GM21390 (cell line): ENCODE results near the gene GZMM.

Experiments
- ATAC-seq: cut with Tn5 transposase; IDR thresholded peaks from one replicate; pipeline ENCODE4 v1.9.1; 2021; ENCODE audit not compliant: unreplicated experiment

The GZMM gene

GRCh38 chr19:543910-544608, at the start of gene GZMM:
Gene GZMM (plus strand): TSS chr19:544053. CDS start chr19:544072, 19 bp downstream.
- ATAC-seq: no peak

- no peak for ATAC-seq
These were observed 49.4 kb upstream of the GZMM start for GRCh38 chr19:494171-495080.

DNA sequence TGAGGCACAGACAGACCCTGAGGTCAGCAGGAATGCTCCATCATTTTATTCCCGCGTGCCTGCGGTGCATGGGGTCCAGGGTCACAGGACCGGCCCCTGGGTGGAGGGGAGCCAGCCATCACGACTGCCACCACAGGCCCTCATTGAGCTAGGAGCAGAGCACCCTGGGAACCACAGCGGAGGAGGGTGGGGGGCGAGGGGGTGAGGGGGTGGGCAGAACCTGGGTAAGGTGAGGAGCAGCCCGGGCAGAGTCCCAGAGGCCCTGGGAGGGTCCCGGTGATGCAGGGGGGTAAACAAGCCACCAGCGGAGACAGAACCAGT, 48.8 kb upstream of the GZMM start:
- ATAC-seq: no peak

DNA sequence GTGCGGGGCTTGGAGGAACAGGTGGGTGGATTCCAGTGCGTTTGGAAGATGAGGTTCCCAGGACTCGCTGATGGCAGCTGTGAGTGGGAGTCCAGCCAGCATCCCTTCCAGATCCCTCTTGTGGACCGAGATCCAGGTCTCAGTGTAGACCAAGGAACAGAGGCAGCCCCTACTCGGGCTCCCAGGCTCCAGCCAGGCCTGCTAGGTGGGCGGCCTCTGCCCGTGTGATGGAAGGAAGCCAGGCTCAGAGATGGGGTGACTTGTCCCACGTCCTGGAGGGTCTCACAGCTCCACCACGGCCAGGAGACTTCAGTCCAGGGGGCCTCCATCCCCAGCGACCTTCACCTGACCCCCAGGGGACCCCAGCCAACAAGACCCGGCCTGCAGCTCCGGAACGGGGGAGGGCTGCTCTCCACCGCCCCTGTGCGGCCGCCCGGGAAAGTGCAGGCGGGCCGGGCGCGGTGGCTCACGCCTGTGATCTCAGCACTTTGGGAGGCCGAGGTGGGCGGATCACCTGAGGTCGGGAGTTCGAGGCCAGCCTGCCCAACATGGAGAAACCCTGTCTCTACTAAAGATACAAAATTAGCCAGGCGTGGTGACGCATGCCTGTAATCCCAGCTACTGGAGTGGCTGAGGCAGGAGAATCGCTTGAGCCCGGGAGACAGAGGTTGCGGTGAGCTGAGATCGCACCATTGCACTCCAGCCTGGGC, 48.3 kb upstream of the GZMM start:
- no peak for ATAC-seq

DNA sequence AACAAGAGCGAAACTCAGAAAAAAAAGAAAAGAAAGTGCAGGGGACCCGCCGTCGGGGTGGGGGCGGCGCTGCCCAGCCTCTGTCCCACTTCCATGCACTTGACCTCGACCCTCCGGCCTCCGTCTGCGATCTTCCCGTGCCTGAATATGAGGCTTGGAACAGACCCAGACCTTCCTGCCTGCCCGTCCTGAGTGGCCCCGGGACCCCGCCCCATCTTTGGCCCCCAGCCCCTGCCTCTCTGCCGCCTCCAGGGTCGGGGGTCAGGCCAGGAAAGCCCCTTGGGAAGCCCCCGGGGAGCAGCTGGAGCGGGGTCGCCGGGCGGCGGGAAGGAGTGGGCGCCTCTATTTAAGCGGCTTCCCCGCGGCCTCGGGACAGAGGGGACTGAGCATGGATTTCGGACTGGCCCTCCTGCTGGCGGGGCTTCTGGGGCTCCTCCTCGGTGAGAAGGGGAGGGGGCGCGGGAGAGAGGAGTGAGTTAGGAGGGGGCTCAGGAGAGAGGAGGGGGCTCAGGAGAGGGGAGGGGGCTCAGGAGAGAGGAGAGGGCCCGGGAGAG, 47.7 kb upstream of the GZMM start, which contains the start of gene MADCAM1:
MADCAM1 (plus strand) TSS at position 375 of the 554 bp plus-strand sequence; CDS start at position 389, 14 bp downstream.
- no peak for ATAC-seq

DNA sequence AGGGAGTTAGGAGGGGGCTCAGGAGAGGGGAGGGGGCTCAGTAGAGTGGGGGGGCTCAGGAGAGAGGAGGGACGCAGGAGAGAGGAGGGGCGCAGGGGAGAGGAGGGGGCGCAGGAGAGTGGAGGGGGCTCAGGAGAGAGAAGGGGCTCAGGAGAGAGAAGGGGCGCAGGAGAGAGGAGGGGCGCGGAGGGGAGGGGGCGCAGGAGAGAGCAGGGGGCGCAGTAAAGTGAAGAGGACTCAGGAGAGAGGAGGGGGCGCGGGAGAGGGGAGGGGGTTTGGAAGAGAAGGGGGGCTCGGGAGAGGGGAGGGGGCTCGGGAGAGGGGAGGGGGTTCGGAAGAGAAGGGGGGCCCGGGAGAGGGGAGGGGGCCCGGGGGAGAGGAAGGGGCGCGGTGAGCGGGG, 46.9 kb upstream of the GZMM start:
- ATAC-seq: no peak

DNA sequence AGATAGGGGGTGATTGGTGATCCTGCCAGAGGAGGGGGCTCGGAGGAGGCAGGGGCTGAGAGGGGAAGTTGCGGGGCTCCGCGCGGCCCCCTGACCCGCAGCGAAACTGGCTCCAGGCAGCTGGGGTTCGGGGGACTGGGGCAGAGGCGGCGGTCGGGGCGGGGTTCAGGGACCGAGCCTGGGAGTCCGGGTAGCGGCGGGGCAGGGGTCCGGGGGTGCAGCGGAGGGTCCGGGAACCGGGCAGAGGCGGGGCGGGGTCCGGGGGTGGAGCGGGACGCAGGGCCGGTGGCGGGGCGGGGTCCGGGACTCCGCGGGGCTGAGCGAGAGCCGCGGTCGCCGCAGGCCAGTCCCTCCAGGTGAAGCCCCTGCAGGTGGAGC, 46.4 kb upstream of the GZMM start:
- no peak for ATAC-seq

GRCh38 chr19:497869-498510, 45.9 kb upstream of the GZMM start:
- ATAC-seq: no peak

DNA sequence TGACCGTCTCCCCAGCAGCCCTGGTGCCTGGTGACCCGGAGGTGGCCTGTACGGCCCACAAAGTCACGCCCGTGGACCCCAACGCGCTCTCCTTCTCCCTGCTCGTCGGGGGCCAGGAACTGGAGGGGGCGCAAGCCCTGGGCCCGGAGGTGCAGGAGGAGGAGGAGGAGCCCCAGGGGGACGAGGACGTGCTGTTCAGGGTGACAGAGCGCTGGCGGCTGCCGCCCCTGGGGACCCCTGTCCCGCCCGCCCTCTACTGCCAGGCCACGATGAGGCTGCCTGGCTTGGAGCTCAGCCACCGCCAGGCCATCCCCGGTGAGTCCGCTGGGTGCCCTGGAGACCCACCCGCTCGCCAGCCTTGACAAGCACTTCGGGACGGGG, 45.4 kb upstream of the GZMM start:
- no peak for ATAC-seq

- ATAC-seq: no peak
These were observed 44.8 kb upstream of the GZMM start for GRCh38 chr19:498977-499623.

GRCh38 chr19:501646-502045, 42.2 kb upstream of the GZMM start:
- ATAC-seq: no peak

DNA sequence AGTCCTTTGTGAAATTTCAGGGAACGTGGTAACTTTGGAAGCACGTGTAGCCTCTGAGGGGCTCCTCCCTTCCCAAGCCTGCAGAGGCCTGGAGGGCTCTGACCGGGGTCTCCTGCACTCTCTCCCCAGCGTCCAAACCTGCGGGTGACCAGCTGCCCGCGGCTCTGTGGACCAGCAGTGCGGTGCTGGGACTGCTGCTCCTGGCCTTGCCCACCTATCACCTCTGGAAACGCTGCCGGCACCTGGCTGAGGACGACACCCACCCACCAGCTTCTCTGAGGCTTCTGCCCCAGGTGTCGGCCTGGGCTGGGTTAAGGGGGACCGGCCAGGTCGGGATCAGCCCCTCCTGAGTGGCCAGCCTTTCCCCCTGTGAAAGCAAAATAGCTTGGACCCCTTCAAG, 39.2 kb upstream of the GZMM start:
- no peak for ATAC-seq

DNA sequence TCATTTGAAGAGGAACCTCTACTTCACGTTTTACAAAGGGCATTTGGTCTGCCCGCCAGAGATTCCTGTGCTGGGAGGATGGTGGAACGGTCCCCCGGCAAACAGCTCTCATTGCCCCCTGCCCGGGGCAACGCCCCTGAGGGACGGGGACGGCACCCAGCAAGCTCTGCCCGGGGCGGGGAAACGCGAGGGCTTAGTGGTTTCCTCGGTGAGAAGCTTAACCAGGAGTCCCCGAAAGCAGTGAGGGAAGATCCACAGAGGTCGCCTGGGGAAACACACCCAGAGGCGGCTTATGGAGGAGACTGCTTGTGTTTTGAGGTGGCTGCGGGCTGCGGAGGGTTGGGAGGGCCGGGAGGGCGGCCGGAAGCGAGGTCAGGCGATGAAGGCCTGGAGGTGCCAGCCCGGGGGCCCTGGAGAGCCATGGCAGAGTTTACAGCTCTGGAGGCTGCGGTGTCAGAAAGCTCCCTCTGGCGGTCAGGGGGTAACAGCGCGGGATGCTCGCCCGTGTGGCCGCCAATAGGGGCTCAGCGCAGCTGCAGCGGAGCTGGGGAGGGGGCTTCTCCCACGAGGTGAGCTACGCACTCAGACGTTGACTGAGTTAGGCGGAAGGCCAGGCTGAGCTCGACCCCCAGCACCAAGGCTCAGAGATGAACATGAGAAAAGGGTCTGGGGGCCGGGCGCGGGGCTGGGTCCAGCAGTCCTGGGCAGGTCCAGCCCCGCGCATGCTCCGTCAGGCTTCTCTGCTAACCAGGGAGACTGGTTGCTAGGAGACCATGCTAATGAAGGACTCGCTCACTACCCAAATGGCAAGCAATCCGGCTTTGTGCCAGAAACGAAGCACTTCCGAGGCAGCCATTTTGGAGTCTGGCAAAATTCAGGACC, 37.2 kb upstream of the GZMM start:
- peak; percentile 57 for ATAC-seq

DNA sequence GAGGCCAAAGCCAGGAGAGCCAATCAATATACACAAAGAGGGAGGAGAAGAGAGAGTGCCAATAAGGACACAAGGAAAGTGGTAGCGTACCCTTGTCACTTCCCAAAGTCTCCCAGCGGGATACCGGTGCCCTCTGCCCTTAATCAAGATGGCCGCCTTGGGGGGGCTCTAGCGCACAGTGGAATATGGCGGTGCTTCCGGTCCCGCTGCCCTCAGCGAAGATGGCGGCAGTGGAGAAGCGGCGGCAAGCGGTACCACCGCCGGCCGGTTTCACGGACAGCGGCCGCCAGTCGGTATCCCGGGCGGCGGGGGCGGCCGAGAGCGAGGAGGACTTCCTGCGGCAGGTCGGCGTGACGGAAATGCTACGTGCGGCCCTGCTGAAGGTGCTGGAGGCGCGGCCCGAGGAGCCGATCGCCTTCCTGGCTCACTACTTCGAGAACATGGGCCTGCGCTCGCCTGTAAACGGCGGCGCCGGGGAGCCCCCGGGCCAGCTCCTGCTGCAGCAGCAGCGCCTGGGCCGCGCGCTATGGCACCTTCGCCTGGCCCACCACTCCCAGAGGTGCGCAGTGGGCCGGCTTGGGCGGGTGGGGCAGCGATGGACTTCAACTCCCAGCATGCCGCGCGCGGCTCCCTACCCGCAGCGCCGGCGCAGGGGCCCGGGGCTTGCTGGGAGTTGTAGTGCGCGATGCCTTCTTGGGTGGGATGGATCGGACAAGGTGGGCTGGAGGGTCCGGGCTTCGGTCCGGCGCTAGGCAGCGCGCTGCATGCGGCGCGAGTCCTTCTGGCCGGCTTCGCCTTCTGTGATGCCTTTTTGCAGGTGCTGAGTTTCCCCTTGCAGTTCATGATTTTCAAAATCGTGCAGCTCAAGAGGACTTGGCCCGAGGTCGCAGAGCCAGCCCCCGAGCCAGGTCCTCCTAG, 36.3 kb upstream of the GZMM start, which contains the start of gene TPGS1:
TPGS1 (plus strand) TSS at position 212 of the 918 bp plus-strand sequence; CDS start at position 222, 10 bp downstream.
- peak; percentile 45 for ATAC-seq

GRCh38 chr19:508204-509150, 35.4 kb upstream of the GZMM start:
- ATAC-seq: no peak

- peak; percentile 25 for ATAC-seq
These were observed 33.2 kb upstream of the GZMM start for GRCh38 chr19:510606-511100.
